Frontal cortex (tissue), 4 donors: ENCODE results near the gene TBC1D32. TPM values are rescaled to one million over a fixed set of nuclear protein-coding genes. Genes with fewer than 3 reads are reported as not detected.
"Not testable (repeated sequence)": the region's sequence is repeated elsewhere in the genome, so short reads cannot be mapped to it uniquely, and the experiment has no call there.

Source experiments
- DNase-seq, 2 donors: peaks; one replicate each; pipeline ENCODE4 v3.0.0; 2012; ENCODE audit warnings: low spot score in 2 of 2
- FAIRE-seq: peaks from 2 replicates; lab custom pipeline; 2012; peaks lifted over from hg19 to GRCh38; lab: Jason Lieb, UNC
- total RNA-seq: library from RNA; depleted of rRNA; stranded (reverse); fragments of >200 nt; gene quantifications from one replicate; pipeline ENCODE4 v1.2.3, GENCODE V29; 2014
- donor health status: control.
- donor health status: control.
- donor health status: control.

TBC1D32 gene, protein sequence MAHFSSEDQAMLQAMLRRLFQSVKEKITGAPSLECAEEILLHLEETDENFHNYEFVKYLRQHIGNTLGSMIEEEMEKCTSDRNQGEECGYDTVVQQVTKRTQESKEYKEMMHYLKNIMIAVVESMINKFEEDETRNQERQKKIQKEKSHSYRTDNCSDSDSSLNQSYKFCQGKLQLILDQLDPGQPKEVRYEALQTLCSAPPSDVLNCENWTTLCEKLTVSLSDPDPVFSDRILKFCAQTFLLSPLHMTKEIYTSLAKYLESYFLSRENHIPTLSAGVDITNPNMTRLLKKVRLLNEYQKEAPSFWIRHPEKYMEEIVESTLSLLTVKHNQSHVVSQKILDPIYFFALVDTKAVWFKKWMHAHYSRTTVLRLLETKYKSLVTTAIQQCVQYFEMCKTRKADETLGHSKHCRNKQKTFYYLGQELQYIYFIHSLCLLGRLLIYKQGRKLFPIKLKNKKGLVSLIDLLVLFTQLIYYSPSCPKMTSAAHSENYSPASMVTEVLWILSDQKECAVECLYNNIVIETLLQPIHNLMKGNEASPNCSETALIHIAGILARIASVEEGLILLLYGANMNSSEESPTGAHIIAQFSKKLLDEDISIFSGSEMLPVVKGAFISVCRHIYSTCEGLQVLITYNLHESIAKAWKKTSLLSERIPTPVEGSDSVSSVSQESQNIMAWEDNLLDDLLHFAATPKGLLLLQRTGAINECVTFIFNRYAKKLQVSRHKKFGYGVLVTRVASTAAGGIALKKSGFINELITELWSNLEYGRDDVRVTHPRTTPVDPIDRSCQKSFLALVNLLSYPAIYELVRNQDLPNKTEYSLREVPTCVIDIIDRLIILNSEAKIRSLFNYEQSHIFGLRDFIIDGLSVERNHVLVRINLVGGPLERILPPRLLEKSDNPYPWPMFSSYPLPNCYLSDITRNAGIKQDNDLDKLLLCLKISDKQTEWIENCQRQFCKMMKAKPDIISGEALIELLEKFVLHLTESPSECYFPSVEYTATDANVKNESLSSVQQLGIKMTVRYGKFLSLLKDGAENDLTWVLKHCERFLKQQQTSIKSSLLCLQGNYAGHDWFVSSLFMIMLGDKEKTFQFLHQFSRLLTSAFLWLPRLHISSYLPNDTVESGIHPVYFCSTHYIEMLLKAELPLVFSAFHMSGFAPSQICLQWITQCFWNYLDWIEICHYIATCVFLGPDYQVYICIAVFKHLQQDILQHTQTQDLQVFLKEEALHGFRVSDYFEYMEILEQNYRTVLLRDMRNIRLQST
- 40.8 TPM for total RNA-seq

DNA sequence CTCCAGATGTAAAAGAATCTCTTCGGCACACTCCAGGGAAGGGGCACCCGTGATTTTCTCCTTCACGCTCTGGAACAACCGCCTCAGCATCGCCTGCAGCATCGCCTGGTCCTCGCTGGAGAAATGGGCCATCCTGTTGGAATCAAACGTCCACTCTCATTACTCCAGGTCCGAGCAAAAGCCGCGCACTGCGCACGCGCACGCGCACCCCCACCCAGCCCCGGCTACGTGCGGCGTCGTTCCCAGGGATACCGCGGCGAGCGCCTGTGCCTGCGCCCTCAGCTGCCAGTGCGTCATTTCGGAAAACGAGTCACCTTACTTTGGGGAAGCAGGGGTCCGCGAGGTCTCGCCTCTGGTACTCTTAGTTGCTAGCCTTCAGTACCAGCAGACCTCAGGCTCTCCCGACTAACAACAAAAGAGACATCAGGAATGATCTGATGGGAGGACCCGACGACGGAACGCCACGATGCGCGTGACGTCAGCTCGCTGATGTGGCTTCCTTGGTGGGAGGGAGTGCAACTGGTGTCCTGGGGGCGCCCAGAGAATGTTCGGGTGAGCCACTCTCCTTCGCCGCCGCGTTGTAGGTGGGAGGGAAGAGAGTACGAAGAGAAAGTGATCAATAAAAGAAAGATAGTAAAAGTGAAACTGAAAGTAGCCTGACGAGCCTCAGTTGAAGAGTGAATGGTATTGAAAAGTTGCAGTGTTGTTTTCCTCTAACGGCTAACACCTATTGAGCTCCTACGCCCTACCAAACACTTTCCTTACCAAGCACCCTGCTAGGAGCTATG is at the start of gene TBC1D32:
TBC1D32 (minus strand) TSS at position 182 of the 788 bp plus-strand sequence; CDS start at position 132, 50 bp downstream.
- FAIRE-seq: no peak
- DNase-seq: peak; percentile 79

GRCh38 chr6:121383478-121383877 is 49.2 kb upstream of the TBC1D32 start:
- FAIRE-seq (no peak), DNase-seq (no peak)

DNA sequence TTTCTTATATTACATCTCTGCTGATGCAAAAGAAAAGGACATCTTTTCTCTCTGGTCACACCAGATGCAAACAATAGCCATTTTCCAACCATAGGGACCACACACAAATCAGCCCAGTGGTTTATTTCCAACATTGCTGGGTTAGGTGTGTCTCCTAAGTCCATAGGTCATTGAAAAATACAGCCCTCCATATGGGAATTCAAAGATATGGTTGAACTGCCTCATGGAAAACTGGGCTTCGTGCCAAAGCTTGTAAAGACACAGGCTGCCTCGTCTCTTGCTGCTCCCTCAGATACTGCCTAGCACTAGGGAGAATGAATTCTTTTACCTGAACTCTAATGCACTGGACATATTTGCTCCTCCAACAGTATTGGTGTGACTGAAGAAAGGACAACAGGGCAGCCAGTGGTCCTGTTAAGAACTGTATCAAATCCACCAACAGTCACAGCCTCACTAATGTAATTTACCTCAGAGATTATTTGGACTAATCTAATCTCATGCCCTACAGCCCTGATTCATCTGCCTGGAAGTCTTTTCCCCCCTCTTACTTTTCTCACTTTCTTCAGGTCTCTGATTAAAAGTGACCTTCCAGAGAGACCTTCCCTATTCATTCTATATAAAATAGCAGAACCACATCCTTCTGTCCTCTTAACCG is 48.3 kb upstream of the TBC1D32 start:
- FAIRE-seq (no peak), DNase-seq (no peak)

- DNase-seq (no peak), FAIRE-seq (no peak)
Observed at GRCh38 chr6:121376411-121376810, 42.1 kb upstream of the TBC1D32 start.

DNA sequence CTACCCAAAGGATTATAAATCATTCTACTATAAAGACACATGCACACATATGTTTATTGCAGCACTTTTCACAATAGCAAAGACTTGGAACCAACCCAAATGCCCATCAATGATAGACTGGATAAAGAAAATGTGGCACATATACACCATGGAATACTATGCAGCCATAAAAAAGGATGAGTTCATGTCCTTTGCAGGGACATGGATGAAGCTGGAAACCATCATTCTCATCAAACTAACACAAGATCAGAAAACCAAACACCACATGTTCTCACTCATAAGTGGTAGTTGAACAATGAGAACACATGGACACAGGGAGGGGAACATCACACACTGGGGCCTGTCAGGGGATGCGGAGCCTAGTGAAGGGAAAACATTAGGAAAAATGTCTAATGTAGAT is 39.9 kb upstream of the TBC1D32 start:
- DNase-seq, FAIRE-seq: not testable (repeated sequence)

DNA sequence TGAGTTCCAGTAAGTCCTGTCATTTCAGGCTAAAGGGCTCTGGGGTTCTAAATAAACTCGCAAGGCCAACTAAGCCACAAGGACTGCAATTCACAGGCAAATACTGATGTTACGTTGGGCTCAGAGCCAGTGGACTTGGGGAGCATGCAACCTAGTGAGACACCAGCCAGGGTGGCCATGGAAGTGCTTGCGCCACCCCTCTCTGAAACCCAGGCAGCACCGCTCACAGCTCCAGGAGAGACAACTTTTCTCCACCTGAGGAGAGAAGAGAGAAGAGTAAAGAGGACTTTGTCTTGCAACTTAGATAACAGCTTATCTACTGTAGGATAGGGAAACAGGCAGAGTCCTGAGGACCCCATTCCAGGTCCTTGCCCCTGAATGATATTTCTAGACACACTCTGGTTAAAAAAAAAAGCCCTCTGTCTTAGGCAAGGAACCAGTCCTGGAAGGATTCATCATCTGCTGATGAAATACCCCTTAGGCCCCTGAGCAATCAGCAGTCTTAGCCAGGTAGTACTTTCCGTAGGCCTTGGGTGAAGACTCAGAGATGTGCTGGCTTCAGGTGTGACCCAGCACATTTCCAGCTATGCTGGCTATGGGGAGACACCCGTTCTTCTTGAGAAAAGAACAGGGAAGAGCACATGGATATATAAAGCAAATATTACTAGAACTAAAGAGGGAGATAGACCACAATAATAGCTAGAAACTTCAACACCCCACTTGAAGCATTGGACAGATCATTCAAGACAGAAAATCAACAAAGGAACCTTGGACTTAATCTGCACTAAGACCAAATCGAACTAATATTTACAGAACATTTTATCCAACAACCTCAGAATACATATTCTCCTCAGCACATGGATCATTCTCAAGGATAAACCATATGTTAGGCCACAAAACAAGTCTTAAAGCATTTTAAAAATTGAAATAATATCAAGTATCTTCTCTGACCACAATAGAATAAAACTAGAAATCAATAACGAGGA is 31.5 kb upstream of the TBC1D32 start:
- DNase-seq (no peak), FAIRE-seq (no peak)

GRCh38 chr6:121356575-121356974 is 22.3 kb upstream of the TBC1D32 start:
- FAIRE-seq (no peak), DNase-seq (no peak)

DNA sequence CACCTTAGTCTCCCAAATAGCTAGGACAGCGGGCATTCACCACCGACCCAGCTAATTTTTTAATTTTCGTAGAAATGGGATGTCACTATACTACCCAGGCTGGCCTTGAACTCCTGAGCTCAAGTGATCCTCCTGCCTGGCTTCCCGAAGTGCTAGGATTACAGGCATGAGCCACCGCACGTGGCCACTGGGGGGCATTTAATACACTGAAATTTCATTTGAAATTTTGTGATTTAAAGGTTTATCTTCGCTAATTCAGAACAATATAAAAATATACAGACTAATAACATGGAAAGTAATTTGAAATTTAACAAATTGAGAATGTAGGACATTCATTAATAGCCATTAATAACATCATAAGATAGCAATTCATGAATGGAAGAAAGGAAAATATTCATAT is 20.5 kb upstream of the TBC1D32 start:
- FAIRE-seq: peak; percentile 17
- DNase-seq: no peak

- DNase-seq (no peak), FAIRE-seq (no peak)
Observed at GRCh38 chr6:121352941-121353340, 18.7 kb upstream of the TBC1D32 start.

DNA sequence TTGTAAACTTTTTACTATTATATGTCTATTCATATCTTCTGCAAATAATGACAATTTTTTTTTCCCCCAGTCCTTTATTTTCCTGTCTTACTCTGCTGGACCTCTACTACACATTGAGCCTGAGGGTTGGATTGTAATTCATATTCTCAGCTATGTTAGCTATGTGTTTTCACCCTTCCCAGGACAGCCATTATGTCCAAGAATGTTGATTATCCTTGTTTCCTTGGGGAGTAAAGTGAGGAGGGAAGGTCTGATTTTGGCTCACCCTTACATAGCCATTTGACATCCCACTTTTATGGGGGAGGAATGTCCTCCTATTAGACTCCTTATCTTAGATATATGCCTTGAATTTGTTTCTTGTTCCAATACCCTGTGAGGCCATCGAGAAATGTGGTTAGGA is 17.6 kb upstream of the TBC1D32 start:
- FAIRE-seq (no peak), DNase-seq (no peak)

DNA sequence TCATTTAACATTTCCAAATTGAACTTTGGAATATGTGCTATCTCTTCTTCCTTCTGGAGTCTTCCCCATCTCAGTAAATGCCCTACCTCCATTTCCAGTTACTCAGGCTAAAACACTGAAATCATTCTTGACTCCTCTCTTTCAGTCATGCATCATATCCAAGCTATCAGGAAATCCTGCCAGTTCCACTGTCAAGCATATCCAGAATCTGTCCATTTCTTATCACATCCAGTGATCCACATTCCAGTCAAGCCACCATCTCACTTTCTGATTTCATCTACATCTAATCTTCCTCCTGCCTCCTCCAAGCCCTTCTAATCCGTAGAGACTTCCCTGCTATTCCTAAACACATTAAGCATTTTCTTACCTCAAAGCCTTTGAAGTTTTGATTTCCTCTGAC is 15.3 kb upstream of the TBC1D32 start:
- DNase-seq: no peak
- no peak for FAIRE-seq

GRCh38 chr6:121347484-121347883 is 13.2 kb upstream of the TBC1D32 start:
- FAIRE-seq (no peak), DNase-seq (no peak)

DNA sequence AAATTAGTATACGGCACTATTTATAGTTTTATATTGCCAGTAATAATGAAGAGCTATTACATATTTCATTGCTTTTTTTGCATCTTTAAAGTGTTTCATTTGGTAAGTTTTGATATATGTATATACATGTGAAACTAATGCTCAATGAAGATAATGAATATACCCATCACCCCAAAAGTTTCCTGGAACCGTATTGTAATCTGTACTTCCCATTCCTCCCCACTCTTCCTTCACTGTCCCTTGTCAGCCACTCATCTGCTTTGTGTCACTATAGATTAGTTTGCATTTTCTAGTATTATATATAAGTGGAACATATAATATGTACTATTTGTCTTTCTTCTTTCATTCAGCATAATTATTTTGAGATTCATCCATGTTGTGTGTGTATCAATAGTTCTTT is 10.3 kb upstream of the TBC1D32 start:
- no peak for DNase-seq
- FAIRE-seq: no peak

- FAIRE-seq (no peak), DNase-seq (no peak)
Observed at GRCh38 chr6:121339639-121340226, 5.5 kb upstream of the TBC1D32 start.

DNA sequence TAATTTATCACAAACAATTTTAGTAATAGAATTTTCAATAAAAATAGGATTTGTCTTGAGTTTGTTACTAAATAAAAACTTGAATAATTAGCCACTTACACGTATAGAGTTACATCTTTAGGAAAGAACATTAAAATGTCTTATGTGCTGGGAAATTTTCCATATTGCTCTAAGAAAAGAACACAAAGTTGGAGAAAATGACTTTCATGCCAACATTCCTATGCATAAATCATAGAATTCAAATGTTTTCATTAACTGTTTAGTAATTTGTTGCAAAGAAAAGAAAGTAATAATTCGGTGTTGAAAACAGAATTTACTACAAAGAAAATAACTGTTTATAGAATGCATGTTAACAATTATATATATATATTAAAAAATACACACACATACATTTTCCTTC is 4.7 kb upstream of the TBC1D32 start:
- FAIRE-seq (peak; percentile 45), DNase-seq (no peak)

- DNase-seq (no peak), FAIRE-seq (no peak)
Observed at GRCh38 chr6:121338366-121338765, 4.1 kb upstream of the TBC1D32 start.
